Measurements from ENCODE around the gene GNAQ.

The GNAQ gene

DNA sequence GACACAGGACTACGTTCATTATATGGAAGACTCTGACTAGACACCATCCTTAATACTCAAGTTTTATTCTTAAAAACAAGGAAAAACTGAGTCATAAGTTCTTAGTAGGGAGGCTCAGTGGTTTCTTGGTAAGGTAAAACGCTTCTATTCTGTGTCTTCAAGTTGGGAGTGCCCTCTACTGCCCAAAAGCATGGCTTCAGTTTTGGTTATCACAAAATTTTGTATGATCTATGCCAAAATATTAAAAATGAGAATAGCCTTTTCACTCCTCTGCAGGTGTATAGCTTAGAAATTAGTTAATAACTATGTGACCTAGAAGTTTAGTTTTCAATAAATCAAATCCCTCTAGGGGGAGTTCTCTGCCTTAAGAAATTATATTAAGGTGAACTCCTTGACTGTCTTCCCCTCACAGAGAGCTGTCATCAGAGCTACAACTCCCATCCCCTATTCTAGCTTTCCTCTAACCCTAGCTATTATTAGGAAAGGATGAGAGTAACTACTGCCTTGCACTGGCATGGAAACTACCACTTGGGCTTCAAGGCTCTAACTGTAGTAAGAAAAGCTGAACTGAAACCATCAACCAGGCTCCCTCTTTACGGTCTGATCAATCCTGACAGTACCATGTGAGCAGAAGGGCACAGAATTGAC is 189.7 kb downstream of the GNAQ start:
- no peak for DNase-seq (ENCODE audit: low read depth)

- DNase-seq (ENCODE audit: low read depth), result peak; percentile 78
Observed at GRCh38 chr9:77839459-77840140, 192.0 kb downstream of the GNAQ start.

GRCh38 chr9:77838986-77839385 is 192.6 kb downstream of the GNAQ start:
- DNase-seq (ENCODE audit: low read depth), result no peak

DNA sequence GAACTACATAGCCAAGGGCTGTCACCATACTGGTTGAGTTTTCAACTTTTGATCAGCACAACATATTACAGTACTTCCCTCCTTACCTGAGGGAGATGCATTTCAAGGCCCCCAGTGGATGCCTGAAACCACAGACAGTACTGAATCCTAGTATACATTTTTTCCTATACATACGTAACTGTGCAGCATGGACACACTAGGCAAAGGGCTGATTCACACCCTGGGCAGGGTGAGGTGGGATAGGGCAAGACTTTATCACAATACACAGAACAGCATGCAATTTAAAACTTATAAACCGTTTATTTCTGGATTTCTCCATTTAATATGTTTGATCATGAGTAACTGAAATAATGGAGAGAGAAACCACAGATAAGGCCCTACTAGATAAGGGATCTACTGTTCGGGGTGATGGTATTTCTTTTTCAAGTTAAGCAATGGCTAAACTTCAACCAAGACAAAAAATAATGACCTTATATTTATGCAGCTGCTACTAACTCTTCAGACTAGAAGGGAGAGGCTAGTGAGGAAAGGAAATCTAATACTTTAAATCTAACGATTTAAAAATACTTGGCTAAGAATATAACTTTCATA is 196.6 kb downstream of the GNAQ start:
- peak; percentile 74 for DNase-seq (ENCODE audit: low read depth)

DNA sequence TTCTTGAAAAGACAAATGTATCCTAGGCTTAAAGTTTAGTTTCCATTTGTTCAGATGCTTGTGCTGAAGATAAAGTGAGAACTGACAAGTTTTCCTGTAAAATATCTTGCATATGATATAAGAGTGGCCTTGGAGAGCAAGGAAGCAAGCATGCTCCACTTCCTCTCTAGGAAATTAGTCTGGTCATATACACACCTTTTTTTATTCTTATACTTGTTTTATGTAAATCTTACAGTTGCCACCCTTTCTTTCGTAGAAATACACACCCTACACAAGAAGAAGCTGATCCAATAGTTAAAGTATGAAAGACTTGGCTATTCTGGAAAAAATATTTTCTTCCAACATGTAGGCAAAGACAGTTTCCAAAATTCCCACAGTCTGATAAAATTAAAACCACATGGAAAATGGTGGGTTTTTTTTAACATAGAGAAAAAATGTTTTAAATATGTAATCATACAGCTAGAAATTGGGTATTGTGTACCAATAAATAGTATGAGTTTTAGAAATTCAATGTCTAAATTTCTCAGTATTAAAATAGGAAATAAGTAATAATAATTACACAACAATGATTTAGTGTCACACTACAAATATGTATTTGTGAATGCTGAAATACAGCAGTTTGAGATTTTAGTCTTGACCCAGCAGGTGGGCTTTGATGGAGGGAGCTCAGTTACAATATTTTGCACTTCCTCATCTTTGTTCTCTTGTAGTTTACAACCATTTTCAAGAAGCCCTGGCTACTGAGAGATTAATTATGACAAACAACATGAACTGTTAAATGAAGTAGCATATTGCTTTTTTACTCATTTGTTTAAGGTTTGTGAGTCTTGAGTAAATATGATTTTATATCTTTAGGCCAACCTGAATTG is 197.8 kb downstream of the GNAQ start:
- DNase-seq (ENCODE audit: low read depth), result no peak

DNA sequence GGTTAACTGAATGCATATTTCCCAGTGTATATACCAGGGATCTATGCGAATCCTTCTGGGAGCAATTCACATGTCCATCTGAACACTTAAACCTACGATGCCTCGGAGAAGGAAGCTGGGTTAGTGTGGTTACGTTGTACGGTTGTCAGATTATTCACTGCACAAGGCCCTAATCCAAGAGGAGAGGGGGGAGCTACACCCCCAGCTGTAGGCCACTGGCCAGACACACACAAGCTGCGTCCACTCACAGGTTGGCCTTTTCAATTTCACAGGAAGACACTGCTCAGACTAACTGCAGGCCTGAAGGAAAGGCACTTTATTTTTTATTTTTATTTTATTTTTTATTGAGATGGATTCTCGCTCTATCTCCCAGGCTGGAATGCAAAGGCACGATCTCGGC is 199.0 kb downstream of the GNAQ start:
- no peak for DNase-seq (ENCODE audit: low read depth)

GRCh38 chr9:77831781-77832180 is 199.8 kb downstream of the GNAQ start:
- DNase-seq (ENCODE audit: low read depth), result no peak

GRCh38 chr9:77830618-77831285 is 200.9 kb downstream of the GNAQ start:
- peak; percentile 81 for DNase-seq (ENCODE audit: low read depth)

DNA sequence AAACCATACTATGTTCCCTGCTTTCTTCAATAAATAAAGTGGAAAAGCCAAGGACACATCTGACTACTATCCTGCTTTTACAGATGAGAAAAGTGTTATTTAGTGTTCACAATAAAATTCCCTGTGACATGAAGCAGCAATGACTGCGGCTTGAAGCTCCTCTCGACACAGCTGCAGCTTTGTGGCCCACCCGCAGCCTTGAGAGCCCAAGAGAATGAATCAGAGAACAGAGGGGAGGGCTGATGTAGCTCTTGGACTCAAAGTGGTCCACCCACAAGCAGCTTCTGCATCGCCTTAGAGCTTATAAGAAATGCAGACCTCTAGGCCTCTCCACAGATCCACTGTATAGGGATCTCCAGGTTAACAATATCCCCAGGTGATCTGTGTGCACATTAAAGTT is 202.2 kb downstream of the GNAQ start:
- no peak for DNase-seq (ENCODE audit: low read depth)

DNA sequence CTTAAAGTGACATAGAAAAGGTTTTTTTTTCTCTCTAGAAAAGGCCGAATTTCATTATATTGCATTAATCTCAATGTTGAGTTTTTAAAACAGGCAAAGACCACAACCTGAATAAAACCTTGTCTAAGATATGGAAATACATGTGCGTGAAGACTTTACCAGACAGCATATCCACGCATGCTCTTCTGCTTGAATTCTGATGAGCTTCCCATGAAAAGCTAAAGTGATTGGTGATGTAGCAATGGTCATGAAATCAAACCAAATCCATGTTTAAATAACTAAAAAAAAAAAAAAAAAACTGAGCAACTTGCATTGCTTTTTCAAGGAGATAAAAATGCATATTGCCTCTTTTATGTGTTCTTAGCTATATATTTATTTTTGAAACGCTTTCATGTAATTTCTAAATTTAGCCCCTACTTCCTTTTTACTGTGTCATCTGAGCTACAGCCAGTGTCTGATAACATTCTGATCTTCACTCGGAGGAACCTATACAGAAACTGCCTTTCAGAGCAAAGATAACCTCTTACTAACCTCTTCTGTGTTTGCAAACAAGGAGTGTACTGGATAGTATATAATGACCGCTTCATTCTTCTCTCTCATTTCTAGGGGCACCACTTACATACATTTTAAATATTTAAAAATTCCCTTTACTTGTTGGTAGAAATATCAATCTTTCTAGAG is 204.4 kb downstream of the GNAQ start:
- DNase-seq (ENCODE audit: low read depth), result no peak

DNA sequence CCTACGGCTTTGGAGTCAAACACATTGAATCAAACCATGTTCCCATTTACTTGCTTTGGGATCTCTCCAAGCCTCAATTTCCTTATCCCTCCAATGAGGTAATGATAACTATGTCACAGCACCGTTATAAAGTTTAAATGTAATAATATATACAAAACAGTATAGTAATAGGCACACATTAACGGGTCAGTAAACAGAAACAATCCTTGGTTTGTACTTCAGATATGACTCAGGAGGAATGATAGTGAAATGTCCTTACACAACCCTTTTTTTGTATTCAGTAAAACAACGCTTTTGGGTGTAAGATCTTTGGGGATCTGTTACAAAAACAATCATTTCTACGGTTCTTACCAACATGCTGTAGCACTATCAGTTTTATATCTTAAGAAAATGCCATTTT is 205.0 kb downstream of the GNAQ start:
- no peak for DNase-seq (ENCODE audit: low read depth)

DNA sequence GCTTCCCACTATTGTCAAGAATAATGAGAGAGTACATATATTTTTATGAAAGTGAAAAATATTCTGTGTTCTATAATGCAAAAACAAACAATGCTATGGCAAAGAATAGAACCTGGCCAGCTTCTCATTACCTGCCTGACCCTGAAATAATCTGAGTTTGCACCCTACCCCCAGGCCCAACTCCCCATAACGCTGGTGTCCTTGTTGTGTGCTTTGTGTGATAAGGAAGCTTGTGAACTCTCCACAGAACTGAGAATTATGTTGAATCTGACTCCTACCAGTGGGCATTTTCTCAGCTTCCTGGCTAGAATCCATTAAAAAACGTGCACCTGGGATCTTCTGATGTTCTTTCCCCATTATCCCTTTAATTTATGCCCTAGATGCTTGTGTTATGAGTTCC is 205.5 kb downstream of the GNAQ start:
- DNase-seq (ENCODE audit: low read depth), result no peak

- no peak for DNase-seq (ENCODE audit: low read depth)
Observed at GRCh38 chr9:77825361-77825760, 206.2 kb downstream of the GNAQ start.

DNA sequence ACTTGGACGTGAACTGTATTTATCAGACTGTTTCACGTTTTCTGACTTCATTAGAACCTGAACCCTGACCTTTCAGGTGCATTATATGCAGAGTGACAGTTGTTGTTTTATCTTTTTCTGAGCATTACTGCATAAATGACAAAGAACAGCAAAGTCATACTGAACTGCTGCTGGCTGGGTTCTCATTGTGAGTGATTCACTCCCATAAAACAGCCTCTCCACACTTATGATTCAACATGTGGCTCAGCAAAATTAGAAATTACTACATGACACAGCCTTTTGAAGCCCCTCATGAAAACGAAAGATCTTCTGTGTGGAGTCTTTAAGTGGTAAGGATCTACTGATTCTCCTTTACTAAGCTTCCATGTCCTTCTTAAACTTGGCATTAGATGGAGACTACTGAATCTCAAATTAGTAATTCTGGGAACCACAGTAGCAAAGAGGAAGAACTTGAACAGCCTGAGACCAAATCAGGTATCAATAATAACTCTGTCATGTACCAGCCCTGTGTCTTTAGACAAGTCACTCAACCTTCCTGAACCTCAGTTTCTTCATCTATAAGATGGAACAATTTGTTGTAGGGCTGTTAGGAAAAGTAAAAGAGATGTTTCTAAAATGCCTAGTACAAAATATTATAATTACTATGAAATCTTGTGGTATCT is 211.2 kb downstream of the GNAQ start:
- peak; percentile 67 for DNase-seq (ENCODE audit: low read depth)

- DNase-seq (ENCODE audit: low read depth), result peak; percentile 77
Observed at GRCh38 chr9:77819657-77820056, 212.0 kb downstream of the GNAQ start.

DNA sequence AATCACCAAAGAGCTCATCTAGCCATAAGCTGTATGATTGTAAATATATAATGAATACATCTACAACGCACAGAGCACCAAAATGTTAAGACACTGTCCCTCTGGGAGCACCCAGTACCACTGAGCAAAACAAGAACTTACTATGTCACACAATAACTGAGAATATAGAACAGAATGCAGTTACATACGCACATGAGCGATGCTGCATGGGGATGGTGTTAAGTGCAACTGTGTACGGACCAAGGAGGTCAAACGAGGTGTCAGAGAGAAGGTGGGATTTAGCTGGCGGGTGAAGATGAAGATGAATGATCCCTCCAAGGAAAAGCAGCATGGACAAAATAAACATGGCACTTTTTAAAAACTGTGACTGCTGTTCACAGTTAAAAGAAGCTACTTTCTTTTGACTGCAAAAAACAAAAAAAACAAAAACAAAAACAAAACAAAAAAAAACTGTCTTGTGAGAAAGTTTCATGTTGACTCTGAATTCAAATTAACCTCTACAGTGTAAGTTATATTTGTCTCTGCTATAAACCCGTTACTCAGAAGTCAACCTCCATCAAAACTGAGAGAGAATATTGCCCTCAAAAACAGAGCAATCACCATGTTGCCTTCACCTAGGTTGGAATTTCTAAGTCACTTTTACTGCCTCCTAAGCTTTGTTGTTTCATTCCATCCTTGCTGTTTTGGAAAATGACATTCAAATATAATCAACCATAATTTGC is 213.9 kb downstream of the GNAQ start:
- no peak for DNase-seq (ENCODE audit: low read depth)

DNA sequence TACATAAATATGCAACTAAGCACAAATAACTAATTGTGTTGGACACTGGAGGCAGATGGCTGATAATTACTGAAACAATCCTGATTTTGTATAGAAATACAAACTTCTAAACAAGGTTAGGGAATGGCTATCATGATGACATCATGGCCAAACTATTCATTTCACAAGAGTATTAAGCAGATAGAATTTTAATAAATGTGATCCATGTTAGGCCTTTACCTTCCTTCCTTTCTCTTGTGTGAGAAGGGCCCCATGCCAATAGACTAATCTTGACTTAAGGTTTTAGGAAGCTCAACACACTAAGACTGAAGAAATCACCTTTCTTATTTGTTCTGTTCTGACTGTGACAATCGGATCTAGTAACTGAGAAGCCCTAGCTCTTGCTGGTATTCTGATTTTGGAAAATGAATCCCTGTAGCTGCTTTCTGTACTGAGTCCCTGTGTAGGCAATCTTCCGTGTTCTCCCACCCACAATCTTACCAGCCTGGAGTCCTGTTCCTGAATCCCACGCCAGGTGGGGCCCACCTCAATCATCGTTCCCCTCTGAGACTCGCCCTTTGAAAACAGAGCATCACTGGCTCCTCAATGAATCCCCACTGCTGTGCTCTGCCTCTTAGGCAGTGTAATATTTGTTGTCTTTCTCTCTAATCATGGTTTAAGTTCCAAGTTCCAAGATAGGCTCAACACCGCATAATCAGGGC is 214.8 kb downstream of the GNAQ start:
- peak; percentile 48 for DNase-seq (ENCODE audit: low read depth)

DNA sequence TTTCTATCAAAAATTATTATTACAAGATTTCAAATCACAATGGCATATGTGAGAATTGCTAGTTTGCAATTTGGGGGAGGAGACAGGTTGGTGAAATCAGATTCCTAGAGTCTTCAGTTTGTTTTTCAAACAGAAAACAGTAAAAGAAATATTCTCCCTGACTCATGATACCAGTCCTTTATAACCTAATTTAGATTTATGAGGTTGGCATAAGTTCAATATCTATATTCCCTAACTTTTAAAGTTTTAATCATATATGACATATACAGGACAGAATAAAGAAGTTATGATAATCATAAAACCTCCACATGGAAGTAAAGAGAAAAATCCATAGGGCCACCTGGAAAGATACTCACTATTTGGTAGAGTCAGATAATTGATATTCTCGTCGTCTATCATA is 216.4 kb downstream of the GNAQ start:
- DNase-seq (ENCODE audit: low read depth), result no peak

DNA sequence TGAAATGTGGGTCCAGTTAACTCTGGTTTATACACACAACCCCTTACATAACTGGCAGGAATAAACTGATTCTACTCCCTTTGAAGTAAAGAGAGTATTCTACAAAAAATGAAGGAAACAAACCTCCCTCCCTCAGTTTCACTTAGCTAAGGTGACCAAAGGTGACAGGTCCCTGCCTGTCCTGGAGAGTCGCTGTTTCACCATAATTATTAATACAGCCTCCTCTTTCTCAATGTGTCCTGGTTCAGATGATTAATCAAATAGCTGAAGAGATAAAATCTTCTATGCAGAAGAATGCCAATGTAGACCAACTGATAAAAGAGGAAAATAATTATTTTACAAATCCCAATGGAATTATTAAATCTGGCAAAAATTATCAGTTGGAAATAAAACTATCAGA is 219.8 kb downstream of the GNAQ start:
- no peak for DNase-seq (ENCODE audit: low read depth)

All from amniotic epithelial cell (primary cell).